HG02884 (cell line): ENCODE results near the gene GRWD1.

ENCODE experiments used
- ATAC-seq: cut with Tn5 transposase; IDR thresholded peaks from one replicate; pipeline ENCODE4 v1.9.1; 2021; ENCODE audit warnings: mild to moderate bottlenecking, moderate library complexity; ENCODE audit not compliant: unreplicated experiment

The GRWD1 gene

GRCh38 chr19:48495396-48495795 lies 49.6 kb downstream of the GRWD1 start:
- ATAC-seq, result no peak

- no peak for ATAC-seq
Measured at GRCh38 chr19:48496959-48497727, 51.4 kb downstream of the GRWD1 start.

DNA sequence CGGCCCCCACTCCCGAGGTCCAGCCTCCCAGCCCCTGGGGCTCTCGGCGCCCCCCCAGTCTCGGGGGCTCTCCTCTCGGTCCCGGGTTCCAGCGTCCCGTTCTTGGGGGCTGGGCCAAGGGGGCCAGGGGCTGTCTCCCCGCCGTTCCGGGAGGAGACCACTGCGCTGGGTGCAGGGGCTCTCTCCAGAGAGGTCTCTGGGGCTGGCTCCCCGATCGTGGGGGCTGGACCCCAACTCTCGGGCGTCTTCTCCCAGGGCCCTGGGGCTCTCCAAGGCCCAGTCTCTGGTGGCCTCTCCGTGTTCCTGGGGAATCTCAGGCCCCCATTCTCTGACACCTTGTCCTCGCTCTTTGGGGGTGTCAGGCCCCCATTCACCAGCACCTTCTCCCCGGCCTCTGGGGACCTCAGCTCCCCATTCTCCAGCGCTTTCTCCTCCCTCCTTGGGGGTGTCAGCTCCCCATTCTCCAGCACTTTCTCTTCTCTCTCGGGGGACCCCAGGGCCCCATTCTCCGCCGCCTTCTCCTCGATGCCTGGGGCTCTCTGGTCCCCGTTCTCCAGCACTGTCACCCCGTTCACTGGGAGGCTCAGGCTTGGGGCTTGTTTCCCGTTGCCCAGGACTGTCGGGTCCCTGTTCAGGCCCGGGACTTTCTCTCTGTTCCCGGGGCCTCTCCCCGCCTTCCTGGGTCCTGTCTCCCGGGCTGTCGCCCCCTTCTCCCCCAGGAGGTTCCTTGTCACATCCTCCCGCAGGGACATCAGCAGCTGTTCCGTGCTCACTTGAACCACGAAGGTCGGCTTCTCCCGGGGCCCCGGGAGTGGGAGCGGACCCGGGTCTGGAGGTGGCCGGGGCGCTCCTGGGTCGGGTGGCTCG lies 52.2 kb downstream of the GRWD1 start:
- ATAC-seq, result no peak

- no peak for ATAC-seq
Measured at GRCh38 chr19:48498595-48499311, 53.0 kb downstream of the GRWD1 start.

DNA sequence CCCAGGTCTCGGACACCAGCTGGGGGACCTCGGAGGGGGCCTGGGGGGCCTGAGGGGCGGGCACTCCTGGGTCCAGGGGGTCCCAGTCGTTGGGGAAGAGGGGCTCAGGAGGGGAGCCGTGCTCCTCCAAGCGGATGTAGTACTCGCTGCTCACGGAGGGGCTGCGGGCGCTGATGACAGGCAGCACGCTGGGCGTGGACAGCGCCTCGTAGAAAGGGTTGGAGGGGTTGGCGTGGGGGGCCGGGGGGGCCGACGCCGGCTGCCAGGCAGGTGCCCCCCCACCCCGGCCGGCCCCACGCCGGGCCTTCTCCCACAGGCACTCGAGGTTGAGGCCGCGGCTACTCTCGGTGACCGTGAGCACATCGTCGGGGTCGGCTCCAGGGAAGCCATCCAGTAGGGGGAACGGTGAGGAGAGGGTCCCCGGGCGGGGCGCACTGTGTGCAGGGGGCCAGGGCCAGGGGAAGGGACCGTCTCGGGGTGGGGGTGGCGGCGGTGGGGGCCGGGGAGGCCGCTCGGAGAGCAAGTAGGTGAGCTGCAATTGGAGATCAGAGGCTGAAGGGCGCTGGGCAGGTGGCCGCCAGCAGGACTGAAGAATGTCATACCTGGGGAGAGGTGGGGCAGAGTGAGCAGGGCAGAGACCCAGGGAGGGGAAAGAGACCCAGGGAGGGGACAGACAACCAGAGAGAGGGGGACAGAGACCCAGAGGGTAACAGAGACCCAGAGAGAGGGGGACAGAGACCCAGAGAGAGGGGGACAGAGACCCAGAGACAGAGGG lies 53.7 kb downstream of the GRWD1 start:
- ATAC-seq, result no peak

GRCh38 chr19:48500830-48501493 lies 55.2 kb downstream of the GRWD1 start:
- ATAC-seq, result no peak

DNA sequence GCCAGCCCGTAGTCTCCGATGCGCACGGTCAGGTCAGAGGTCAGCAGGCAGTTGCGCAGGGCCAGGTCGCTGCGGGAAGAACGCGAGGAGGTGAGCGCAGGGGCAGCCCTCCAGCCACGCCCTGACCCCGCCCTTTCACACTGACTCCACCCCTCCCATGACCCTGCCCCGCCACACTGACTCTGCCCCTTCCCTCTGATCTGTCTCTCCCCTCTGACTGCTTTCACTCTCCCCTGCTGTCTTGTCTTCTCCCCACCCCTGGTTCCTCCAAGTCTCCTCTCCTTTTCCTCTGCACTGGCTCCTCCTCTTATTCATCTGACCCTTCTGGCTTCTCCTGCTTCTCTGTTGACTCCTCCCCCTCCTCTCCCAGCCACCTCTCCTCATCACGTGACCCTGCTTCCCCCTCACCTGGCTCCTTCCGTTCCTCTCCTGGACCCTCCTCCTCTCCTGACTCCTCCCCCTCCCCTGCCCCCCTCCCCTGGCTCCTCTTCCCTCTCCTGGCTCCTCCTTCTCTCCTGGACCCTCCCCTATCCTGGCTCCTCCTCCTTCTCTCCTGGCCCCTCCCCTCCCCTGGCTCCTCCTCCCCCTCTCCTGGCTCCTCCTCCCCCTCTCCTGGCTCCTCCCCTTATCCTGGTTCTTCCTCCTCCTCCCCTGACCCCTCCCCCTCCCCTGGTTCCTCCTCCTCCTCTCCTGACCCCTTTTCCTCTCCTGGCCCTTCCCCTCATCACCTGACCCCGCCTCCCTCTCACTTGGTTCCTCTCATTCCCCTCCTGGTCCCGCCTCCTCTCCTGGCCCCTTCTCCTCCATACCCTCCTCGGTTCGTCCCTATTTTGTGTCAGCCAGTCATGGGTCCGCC lies 55.9 kb downstream of the GRWD1 start:
- ATAC-seq, result no peak

DNA sequence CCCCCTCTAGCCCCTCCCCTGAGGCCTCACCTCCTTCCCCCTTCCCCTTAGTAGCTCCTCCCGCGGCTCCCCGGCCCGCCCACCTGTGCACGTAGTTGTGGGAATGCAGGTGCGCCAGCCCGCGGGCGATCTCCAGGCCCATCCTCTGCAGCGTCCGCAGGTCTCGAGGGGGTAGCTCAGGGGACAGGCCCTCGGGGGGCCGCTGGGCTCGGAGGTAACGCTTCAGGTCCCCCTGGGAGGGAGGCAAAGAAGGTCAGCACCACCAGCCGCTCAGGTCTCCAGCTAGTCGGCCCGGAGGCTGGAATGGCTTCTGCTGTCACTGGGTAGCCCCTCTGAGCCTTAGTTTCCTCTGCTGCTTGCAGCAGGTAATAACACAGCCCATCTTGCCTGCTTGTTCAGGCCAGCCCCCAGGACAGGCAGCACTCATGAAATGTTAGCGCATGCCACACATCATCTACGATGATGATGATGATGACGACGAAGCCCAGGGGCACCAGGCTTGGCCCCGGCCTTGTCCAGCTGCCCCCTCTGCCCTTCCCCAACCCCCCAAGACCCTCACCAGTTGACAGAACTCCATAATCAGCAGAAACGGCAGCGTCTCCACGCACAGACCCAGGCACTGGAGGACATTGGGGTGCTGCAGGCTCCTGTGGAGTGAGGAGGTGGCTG lies 56.7 kb downstream of the GRWD1 start:
- ATAC-seq, result no peak

- no peak for ATAC-seq
Measured at GRCh38 chr19:48506138-48506733, 60.5 kb downstream of the GRWD1 start.
